GM21737 (cell line): ENCODE measurements around the gene ZBTB46.

Experiments
- ATAC-seq: cut with Tn5 transposase; IDR thresholded peaks from one replicate; pipeline ENCODE4 v1.9.1; 2021; ENCODE audit warnings: mild to moderate bottlenecking, moderate library complexity; ENCODE audit not compliant: unreplicated experiment

The ZBTB46 gene

DNA sequence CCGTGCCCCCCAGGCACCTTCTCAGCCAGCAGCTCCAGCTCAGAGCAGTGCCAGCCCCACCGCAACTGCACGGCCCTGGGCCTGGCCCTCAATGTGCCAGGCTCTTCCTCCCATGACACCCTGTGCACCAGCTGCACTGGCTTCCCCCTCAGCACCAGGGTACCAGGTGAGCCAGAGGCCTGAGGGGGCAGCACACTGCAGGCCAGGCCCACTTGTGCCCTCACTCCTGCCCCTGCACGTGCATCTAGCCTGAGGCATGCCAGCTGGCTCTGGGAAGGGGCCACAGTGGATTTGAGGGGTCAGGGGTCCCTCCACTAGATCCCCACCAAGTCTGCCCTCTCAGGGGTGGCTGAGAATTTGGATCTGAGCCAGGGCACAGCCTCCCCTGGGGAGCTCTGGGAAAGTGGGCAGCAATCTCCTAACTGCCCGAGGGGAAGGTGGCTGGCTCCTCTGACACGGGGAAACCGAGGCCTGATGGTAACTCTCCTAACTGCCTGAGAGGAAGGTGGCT lies 133.7 kb downstream of the ZBTB46 start:
- ATAC-seq = no peak

- ATAC-seq = no peak
Measured at GRCh38 chr20:63696628-63697356, 134.3 kb downstream of the ZBTB46 start, which contains the start of gene TNFRSF6B. TSS of gene TNFRSF6B (plus strand) at chr20:63696652. CDS start at chr20:63696768, 116 bp downstream.

- no peak for ATAC-seq
Measured at GRCh38 chr20:63696306-63696627, 134.8 kb downstream of the ZBTB46 start.

DNA sequence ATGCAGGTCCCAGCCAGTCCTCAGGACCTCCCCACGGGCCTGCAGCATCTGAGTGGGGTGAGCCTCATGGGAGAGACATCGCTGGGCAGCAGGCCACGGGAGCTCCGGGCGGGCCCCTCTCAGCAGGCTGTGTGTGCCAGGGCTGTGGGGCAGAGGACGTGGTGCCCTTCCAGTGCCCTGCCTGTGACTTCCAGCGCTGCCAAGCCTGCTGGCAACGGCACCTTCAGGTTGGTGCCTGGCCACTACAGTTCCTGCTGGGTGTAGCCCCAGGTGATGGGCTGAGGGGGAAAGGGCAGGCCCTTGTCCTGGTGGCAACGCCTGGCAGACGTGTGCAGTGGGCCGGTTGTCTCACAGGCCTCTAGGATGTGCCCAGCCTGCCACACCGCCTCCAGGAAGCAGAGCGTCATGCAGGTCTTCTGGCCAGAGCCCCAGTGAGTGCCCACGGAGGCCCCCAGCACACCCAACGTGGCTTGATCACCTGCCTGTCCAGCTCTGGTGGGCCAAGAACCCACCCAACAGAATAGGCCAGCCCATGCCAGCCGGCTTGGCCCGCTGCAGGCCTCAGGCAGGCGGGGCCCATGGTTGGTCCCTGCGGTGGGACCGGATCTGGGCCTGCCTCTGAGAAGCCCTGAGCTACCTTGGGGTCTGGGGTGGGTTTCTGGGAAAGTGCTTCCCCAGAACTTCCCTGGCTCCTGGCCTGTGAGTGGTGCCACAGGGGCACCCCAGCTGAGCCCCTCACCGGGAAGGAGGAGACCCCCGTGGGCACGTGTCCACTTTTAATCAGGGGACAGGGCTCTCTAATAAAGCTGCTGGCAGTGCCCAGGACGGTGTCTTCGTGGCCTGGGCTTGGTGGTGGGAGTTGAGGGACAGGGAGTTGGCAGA lies 135.4 kb downstream of the ZBTB46 start:
- ATAC-seq = no peak

DNA sequence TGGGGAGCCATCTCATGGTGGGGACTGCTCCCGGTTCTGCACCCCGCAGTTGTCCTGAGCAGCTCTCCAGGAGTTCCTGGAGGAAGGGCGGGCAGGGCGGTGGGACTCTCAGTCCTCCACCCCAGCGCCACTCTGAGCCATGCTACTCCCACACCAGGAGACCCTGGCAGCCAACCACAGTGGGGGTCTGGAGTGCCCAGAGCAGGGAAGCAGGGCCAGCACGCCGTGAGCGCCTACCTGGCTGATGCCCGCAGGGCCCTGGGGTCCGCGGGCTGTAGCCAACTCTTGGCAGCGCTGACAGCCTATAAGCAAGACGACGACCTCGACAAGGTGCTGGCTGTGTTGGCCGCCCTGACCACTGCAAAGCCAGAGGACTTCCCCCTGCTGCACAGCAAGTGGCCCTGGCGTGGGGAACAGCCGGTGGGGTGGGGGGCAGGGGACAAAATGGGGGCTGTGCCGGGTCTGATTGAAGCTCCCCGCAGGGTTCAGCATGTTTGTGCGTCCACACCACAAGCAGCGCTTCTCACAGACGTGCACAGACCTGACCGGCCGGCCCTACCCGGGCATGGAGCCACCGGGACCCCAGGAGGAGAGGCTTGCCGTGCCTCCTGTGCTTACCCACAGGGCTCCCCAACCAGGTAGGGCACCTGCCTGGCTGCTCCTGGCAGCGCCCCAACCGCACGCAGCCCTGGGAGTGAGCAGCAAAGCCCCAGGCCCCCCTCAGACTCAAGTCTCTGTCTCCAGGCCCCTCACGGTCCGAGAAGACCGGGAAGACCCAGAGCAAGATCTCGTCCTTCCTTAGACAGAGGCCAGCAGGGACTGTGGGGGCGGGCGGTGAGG lies 136.3 kb downstream of the ZBTB46 start:
- no peak for ATAC-seq

DNA sequence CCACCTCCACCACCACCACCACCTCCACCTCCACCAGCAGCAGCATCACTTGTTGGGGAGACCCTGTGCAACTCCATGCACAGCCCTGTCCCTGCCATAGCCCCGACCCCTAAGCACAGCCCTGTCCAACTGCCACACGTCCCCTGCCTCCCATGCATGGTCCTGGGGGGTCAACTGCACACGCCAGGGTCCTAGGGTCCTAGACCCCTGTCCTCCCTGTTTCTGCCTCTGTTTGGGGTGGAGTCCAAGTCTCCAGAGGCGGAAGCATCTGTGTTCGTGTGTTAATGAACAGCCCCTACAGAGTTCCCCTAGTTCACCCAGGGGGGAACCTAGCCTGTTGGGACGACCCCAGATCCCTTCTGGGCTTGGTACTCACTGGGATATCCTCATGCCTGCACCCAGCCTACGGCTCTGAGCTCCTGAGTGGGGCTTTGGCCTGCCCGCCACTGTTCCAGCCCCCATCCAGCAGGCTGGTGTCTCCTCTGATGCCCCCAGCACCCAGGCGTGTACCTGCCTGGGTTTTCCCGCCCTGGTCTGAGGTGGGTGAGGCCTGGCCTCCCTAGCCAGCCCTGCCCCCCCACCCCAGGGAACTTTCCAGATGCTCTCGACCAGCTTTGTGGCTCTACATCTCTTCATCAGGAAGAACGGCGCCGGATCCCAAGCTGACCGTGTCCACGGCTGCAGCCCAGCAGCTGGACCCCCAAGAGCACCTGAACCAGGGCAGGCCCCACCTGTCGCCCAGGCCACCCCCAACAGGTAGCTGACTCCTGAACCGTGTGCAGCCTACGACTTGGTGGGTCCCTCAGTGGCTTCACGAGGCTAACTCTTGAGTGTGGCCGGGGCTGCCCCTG lies 137.1 kb downstream of the ZBTB46 start:
- ATAC-seq = no peak
